T-cell (primary cell): ENCODE data around the gene ARAF. TPM values are rescaled to one million over a fixed set of nuclear protein-coding genes. Genes with fewer than 3 reads are reported as not detected.
"Not testable (repeated sequence)": the region's sequence is repeated elsewhere in the genome, so short reads cannot be mapped to it uniquely, and the experiment has no call there.

Experiments
- ATAC-seq, 4 experiments: fragments of 200-7000 bp in 3 of 4; fragments of 150-1000 bp in 1 of 4; cut with Tn5 transposase; replicated peaks in 1 of 4; 1 replicate in 3 of 4; 2 replicates in 1 of 4; pipeline ENCODE4 v1.10.0; 2021; ENCODE audit warnings: moderate library complexity in 3 of 4, mild to moderate bottlenecking in 2 of 4, moderate number of reproducible peaks in 1 of 4
- CTCF ChIA-PET, 2 donors: fragments of 300-600 bp; sonication (Branson Sonifier 250); formaldehyde crosslinking; loops; one replicate each; lab custom pipeline; 2022; ENCODE audit warnings: antibody characterized with exemption in 2 of 2; lab: Charles Lee
- POLR2A ChIA-PET, 2 donors: fragments of 300-600 bp; sonication (Branson Sonifier 250); formaldehyde crosslinking; loops; one replicate each; lab custom pipeline; 2022; ENCODE audit warnings: antibody characterized with exemption in 2 of 2; lab: Charles Lee
- DNase-seq, 35 experiments: peaks; one replicate each; pipeline versions ENCODE4 v3.0.0 to v3.0.0-alpha.2; 2013 to 2023
- H3K27ac ChIP-seq: one replicate; pipeline ENCODE4 v1.5.1; 2013; ENCODE audit warnings: low read length
- H3K27me3 ChIP-seq, 2 experiments: replicated peaks in 1 of 2; 1 replicate in 1 of 2; 2 replicates in 1 of 2; pipeline versions ENCODE4 v1.6.1 to v1.7.0; 2013; ENCODE audit warnings: low read length in 1 of 2, mixed read lengths in 1 of 2; ENCODE audit not compliant: control insufficient read depth in 2 of 2, insufficient read depth in 2 of 2; ENCODE audit errors: extremely low read depth in 1 of 2
- H3K36me3 ChIP-seq, 2 donors: 1 replicate in 1 of 2; 2 replicates in 1 of 2; pipeline versions ENCODE4 v1.6.1 to v1.7.0; 2013; ENCODE audit warnings: low read length in 1 of 2; ENCODE audit not compliant: control insufficient read depth in 2 of 2, insufficient read depth in 1 of 2; ENCODE audit errors: extremely low read depth in 1 of 2
- H3K4me1 ChIP-seq, 2 experiments: 1 replicate in 1 of 2; 2 replicates in 1 of 2; pipeline versions ENCODE4 v1.6.1 to v1.7.0; 2013; ENCODE audit warnings: low read length in 2 of 2, mixed read lengths in 1 of 2; ENCODE audit not compliant: insufficient read depth in 2 of 2, control insufficient read depth in 1 of 2; ENCODE audit errors: extremely low read depth in 1 of 2
- H3K4me3 ChIP-seq, 2 donors: 1 replicate in 1 of 2; 2 replicates in 1 of 2; pipeline versions ENCODE4 v1.5.1 to v1.7.0; 2013; ENCODE audit warnings: mild to moderate bottlenecking in 2 of 2, low read length in 1 of 2, moderate library complexity in 1 of 2; ENCODE audit not compliant: control insufficient read depth in 1 of 2; ENCODE audit errors: extremely low read depth in 1 of 2
- H3K9me3 ChIP-seq: 2 replicates; pipeline ENCODE4 v1.7.0; 2013
- H3K27ac Mint-ChIP-seq, 2 donors: one replicate each; pipeline ENCODE4 v1.8.0; 2020 to 2021; ENCODE audit warnings: mild to moderate bottlenecking in 2 of 2, mixed read lengths in 2 of 2
- H3K27me3 Mint-ChIP-seq, 2 donors: one replicate each; pipeline ENCODE4 v1.8.0; 2021 to 2022; ENCODE audit warnings: mixed read lengths in 2 of 2
- H3K36me3 Mint-ChIP-seq: one replicate; pipeline ENCODE4 v1.8.0; 2021; ENCODE audit warnings: mixed read lengths
- H3K4me1 Mint-ChIP-seq, 3 donors: one replicate each; pipeline ENCODE4 v1.8.0; 2020 to 2022; ENCODE audit warnings: mixed read lengths in 3 of 3, mild to moderate bottlenecking in 1 of 3
- H3K4me3 Mint-ChIP-seq, 3 donors: one replicate each; pipeline ENCODE4 v1.8.0; 2020 to 2022; ENCODE audit warnings: mild to moderate bottlenecking in 3 of 3, mixed read lengths in 3 of 3, moderate library complexity in 3 of 3
- H3K9me3 Mint-ChIP-seq, 3 donors: one replicate each; pipeline ENCODE4 v1.8.0; 2020 to 2022; ENCODE audit warnings: mixed read lengths in 3 of 3
- WGBS: methylation state at CpG from one replicate; pipeline ENCODE4 v1.1.5; 2013; ENCODE audit warnings: missing lambda C conversion rate; ENCODE audit not compliant: insufficient coverage; 5-methylcytosine and 5-hydroxymethylcytosine counted together
- total RNA-seq, 35 experiments: library from RNA in 6 of 35; stranded (reverse) in 6 of 35; fragments of 120-200 nt in 1 of 35; gene quantifications; one replicate each; pipeline versions ENCODE4 v1.2.1 to v1.2.4 and lab custom pipeline; 2013 to 2026

ARAF gene
- total RNA-seq, 5 donors from 2014 or later (not counting 1 experiment from before 2014, with no cell fraction given), result 113 to 138 (median 122) TPM

DNA sequence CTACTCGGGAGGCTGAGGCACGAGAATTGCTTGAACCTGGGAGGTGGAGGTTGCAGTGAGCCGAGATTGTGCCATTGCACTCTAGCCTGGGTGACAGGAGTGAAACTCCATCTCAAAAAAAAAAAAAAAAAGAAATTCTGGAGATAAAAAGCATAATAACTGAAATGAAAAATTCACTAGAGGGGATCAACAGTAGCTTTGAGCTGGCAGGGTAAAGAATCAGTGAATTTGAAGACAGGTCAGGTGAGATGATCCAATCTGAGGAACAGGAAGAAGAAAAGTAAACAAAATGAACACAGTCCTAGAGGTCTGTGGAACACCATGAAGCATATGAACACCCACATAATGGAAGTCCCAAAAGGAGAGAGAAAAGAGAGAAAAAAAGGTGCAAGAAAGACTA is 36.2 kb downstream of the ARAF start:
- ChIA-PET POLR2A (interaction anchor here (0.6 to 0.7 kb wide), 3 partner anchors 27 to 955 kb away, joined by 3 to 6 read pairs (median 3); no protein-coding TSS in a partner anchor), CTCF (no interaction called here)
- WGBS, result no CpG with 5 or more reads among the region's 3 CpGs
- no peak for DNase-seq
- Histone ChIP-seq H3K9me3 (peaks cover 2% of the 10 kb centered on the region), H3K4me3 (no peak overlapping the region), H3K4me1 (peaks cover 0 to 17% of the 10 kb centered on the region in 2 experiments), H3K36me3 (no peaks in the 10 kb centered on the region), H3K27ac (no peak overlapping the region), H3K27me3 (no peaks in the 10 kb centered on the region)
- Mint-ChIP-seq H3K27me3 (peaks cover 0 to 3% of the 10 kb centered on the region in 2 donors), H3K4me1 (peaks cover 16 to 21% (median 19%) of the 10 kb centered on the region in 3 donors), H3K9me3 (peaks cover 10 to 25% (median 11%) of the 10 kb centered on the region in 3 donors), H3K27ac (peak overlapping the region in 1 of 2 donors; percentile 63), H3K36me3 (peaks cover 12% of the 10 kb centered on the region), H3K4me3 (no peak overlapping the region)
- no peak for ATAC-seq

DNA sequence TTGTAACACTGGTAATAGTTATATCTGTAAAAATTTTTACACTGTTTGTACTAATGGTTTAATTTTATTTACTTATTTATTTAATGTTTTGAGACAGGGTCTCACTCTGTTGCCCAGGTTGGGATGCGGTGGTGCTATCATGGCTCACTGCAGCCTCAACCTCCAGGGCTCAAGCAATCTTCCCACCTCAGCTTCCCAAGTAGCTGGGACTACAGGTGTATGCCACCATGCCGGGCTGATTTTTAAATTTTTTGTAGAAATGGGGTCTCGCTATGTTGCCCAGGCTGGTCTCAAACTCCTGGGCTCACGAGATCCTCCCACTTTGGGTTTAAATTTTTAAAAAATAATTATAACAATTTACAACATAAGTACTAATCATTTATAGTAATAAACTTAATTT is 42.1 kb downstream of the ARAF start:
- H3K4me3 Mint-ChIP-seq, H3K4me1 ChIP-seq, H3K36me3 Mint-ChIP-seq, ATAC-seq, H3K4me3 ChIP-seq, H3K27ac Mint-ChIP-seq, CTCF ChIA-PET, H3K4me1 Mint-ChIP-seq, H3K9me3 ChIP-seq, H3K27ac ChIP-seq, DNase-seq, H3K36me3 ChIP-seq, H3K27me3 Mint-ChIP-seq, H3K27me3 ChIP-seq, POLR2A ChIA-PET: not testable (repeated sequence)
- peaks cover 0 to 11% (median 0%) of the 10 kb centered on the region in 3 donors for H3K9me3 Mint-ChIP-seq
- no CpG with 5 or more reads among the region's 4 CpGs for WGBS

DNA sequence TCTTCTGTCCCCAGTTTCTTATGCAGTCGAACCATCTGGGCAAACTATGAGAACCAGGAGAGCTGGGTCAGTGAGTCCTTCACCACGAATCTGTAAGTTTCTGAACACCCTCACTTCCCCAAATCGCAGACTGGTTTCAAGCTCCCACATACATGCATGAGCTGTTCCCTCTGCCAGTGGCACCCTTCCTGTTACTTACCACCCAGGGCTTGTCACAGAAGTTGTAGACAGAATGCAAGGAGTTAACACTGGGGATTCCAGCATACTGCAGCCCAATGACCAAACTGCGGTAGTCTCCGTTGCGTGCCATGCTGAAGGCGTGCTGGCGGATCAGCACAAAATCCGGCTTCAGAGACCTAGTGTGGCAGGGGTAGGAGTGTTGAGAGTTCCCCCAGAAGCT is 44.0 kb downstream of the ARAF start:
- ChIA-PET POLR2A (no interaction called here), CTCF (no interaction called here)
- no peaks in the 10 kb centered on the region for H3K36me3 Mint-ChIP-seq
- H3K27me3 Mint-ChIP-seq, result peaks cover 0 to 3% of the 10 kb centered on the region in 2 donors
- Histone ChIP-seq H3K27me3 (no peaks in the 10 kb centered on the region), H3K4me3 (no peak overlapping the region), H3K36me3 (no peaks in the 10 kb centered on the region), H3K27ac (no peak overlapping the region), H3K9me3 (peaks cover 2% of the 10 kb centered on the region), H3K4me1 (peaks cover 0 to 2% of the 10 kb centered on the region in 2 experiments)
- DNase-seq, result no peak
- ATAC-seq, result no peak
- no CpG with 5 or more reads among the region's 9 CpGs for WGBS
- peaks cover 0 to 5% (median 0%) of the 10 kb centered on the region in 3 donors for H3K9me3 Mint-ChIP-seq
- peaks cover 2 to 8% (median 3%) of the 10 kb centered on the region in 3 donors for H3K4me1 Mint-ChIP-seq
- H3K27ac Mint-ChIP-seq, result no peak overlapping the region
- H3K4me3 Mint-ChIP-seq, result no peak overlapping the region

DNA sequence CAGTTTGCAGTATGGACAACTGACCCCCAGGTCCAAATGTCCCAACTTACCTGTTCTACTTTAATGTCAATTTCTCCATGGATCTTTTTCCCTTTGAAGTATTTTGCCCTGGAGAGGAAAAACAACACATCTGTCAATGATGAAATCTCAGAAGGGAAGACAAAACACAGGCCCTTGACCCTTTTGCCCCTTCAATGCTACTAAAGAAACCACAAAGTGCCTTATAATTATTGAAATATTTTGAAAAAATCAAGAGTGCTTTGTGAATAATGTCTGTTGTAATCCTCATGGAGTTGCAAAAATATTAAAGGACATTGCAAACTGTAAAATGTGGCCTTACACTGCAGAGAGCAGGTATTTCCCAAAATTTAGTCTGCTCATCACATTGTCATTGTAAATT is 46.1 kb downstream of the ARAF start:
- Histone ChIP-seq H3K36me3 (no peaks in the 10 kb centered on the region), H3K27ac (no peak overlapping the region), H3K27me3 (no peaks in the 10 kb centered on the region), H3K4me3 (no peak overlapping the region), H3K4me1 (peaks cover 0 to 2% of the 10 kb centered on the region in 2 experiments), H3K9me3 (no peaks in the 10 kb centered on the region)
- ATAC-seq (no peak), DNase-seq (no peak)
- H3K27me3 Mint-ChIP-seq, result peaks cover 0 to 12% of the 10 kb centered on the region in 2 donors
- H3K36me3 Mint-ChIP-seq, result no peaks in the 10 kb centered on the region
- ChIA-PET CTCF (no interaction called here), POLR2A (no interaction called here)
- peaks cover 2 to 8% (median 3%) of the 10 kb centered on the region in 3 donors for H3K4me1 Mint-ChIP-seq
- H3K4me3 Mint-ChIP-seq, result no peak overlapping the region
- H3K27ac Mint-ChIP-seq, result no peak overlapping the region
- no peaks in the 10 kb centered on the region for H3K9me3 Mint-ChIP-seq

DNA sequence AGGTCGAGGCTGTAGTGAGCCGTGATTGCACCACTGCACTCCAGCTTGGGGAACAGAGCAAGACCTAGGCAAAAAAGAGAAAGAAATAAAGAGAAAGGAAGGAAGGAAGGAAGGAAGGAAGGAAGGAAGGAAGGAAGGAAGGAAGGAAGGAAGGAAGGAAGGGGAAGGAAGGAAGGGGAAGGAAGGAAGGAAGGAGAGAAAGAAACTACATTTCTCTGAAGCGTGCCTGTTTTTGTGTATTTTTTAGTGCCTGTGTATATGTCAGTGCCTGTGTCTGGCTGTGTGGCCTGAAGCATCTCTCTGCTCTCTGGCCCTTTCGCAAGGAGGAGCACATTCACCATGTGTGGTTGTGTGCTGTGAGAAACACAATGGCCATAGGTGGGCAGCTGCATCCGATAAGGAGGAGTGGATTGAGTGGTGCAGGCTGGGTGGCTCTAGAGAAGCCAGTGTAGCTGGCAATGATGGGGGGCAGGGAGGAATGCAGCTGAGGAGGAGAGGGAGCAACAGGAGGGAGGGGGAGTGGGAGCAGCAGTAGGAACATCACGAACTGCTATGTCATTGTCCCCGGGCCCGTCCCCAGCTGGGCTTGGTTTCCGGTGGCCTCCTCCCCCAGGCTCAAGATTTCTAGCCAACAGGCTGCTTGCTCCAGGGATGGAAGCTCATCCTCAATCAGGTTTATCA is 47.3 kb downstream of the ARAF start:
- Mint-ChIP-seq H3K9me3 (no peaks in the 10 kb centered on the region), H3K4me3 (no peak overlapping the region), H3K27me3 (peaks cover 0 to 17% of the 10 kb centered on the region in 2 donors), H3K4me1 (peaks cover 2 to 8% (median 3%) of the 10 kb centered on the region in 3 donors), H3K36me3 (no peaks in the 10 kb centered on the region), H3K27ac (no peak overlapping the region)
- ChIA-PET CTCF (interaction anchor here in 1 of 2 donors (1.0 kb wide), 1 partner anchor 20 kb away, joined by 3 read pairs; no protein-coding TSS in a partner anchor), POLR2A (no interaction called here)
- no peak for ATAC-seq
- H3K27ac ChIP-seq, result no peak overlapping the region
- H3K4me3 ChIP-seq, result no peak overlapping the region
- H3K27me3 ChIP-seq, result no peaks in the 10 kb centered on the region
- H3K4me1 ChIP-seq, result peaks cover 0 to 2% of the 10 kb centered on the region in 2 experiments
- H3K9me3 ChIP-seq, result no peaks in the 10 kb centered on the region
- no peaks in the 10 kb centered on the region for H3K36me3 ChIP-seq
- WGBS, result 64% methylated on average over 5 of the region's 9 CpGs
- no peak for DNase-seq

DNA sequence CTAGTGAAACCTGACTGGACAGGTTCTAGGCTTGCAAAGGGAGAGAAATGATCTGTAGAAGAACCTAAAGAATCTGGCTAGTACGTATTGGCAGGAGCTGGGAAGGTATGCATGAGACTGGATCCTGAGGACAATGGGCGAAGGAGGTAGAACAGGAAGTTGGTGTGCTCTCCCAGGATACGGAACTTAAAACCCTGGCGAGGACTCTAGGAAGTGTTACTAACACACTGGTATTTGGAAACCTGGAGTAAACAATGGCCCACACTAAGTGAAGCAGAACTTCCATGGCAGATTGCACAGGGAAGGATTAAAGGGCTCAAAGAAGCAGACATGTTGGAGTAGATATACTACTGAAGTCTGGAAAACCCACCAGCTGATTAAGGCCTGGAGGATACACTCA is 49.5 kb downstream of the ARAF start:
- H3K27me3 ChIP-seq, result no peaks in the 10 kb centered on the region
- no peaks in the 10 kb centered on the region for H3K36me3 Mint-ChIP-seq
- H3K36me3 ChIP-seq, result no peaks in the 10 kb centered on the region
- H3K4me1 Mint-ChIP-seq, result peaks cover 2 to 8% (median 3%) of the 10 kb centered on the region in 3 donors
- no peak overlapping the region for H3K27ac Mint-ChIP-seq
- ChIA-PET POLR2A (interaction anchor here (0.5 to 0.7 kb wide), 2 partner anchors 13 to 37 kb away, joined by 3 to 17 read pairs; no protein-coding TSS in a partner anchor), CTCF (no interaction called here)
- peaks cover 0 to 17% of the 10 kb centered on the region in 2 donors for H3K27me3 Mint-ChIP-seq
- no peak overlapping the region for H3K27ac ChIP-seq
- DNase-seq (no peak), ATAC-seq (no peak)
- peaks cover 0 to 2% of the 10 kb centered on the region in 2 experiments for H3K4me1 ChIP-seq
- H3K4me3 ChIP-seq, result no peak overlapping the region
- no peak overlapping the region for H3K4me3 Mint-ChIP-seq
- no peaks in the 10 kb centered on the region for H3K9me3 ChIP-seq
- no peaks in the 10 kb centered on the region for H3K9me3 Mint-ChIP-seq
- 80% methylated on average over 2 of the region's 4 CpGs for WGBS
